H1 (cell line): Measurements from ENCODE around the gene CDHR2.

Source experiments
- EZH2 ChIP-seq: fragments of 200-600 bp; sonication (generic); IDR thresholded peaks from 2 replicates; pipeline ENCODE4 v1.7.1; 2012; ENCODE audit warnings: low read depth, mild to moderate bottlenecking, moderate library complexity, low read length, inconsistent platforms; ENCODE audit not compliant: severe bottlenecking
- FOSL1 ChIP-seq: IDR thresholded peaks from 2 replicates; pipeline ENCODE4 v1.6.1; 2011; ENCODE audit warnings: mild to moderate bottlenecking, low read depth, low read length, moderate library complexity; ENCODE audit not compliant: insufficient read depth
- POLR2A ChIP-seq, 2 experiments: IDR thresholded peaks; 1 replicate in 1 of 2; 2 replicates in 1 of 2; pipeline ENCODE4 v1.6.1; 2011; ENCODE audit warnings: low read depth in 2 of 2, low read length in 2 of 2, mild to moderate bottlenecking in 2 of 2; ENCODE audit errors: control extremely low read depth in 1 of 2
- POLR2AphosphoS5 ChIP-seq: IDR thresholded peaks from 2 replicates; pipeline ENCODE4 v1.6.1; 2011; ENCODE audit warnings: low read depth, low read length
- TAF1 ChIP-seq: IDR thresholded peaks from 2 replicates; pipeline ENCODE4 v1.6.1; 2011; ENCODE audit warnings: mild to moderate bottlenecking, low read depth, low read length
- YY1 ChIP-seq: IDR thresholded peaks from 2 replicates; pipeline ENCODE4 v1.6.1; 2011; ENCODE audit warnings: low read depth, mild to moderate bottlenecking, low read length
- TF ChIP-seq, protein P1 (sequence below), 3 experiments: IDR thresholded peaks; 1 replicate in 2 of 3; 2 replicates in 1 of 3; pipeline versions ENCODE4 v1.5.1 to v1.6.1; 2011; ENCODE audit warnings: low read length in 3 of 3, mild to moderate bottlenecking in 3 of 3, inconsistent platforms in 2 of 3, low read depth in 1 of 3, moderate library complexity in 1 of 3; ENCODE audit not compliant: insufficient read depth in 1 of 3; ENCODE audit errors: control extremely low read depth in 1 of 3
- TF ChIP-seq, protein P2 (sequence below): IDR thresholded peaks from 2 replicates; pipeline ENCODE4 v1.6.1; 2012; ENCODE audit warnings: inconsistent platforms
- TF ChIP-seq, protein P3 (sequence below): IDR thresholded peaks from 2 replicates; pipeline ENCODE4 v1.6.1; 2012; ENCODE audit warnings: low read length, inconsistent platforms

DNA sequence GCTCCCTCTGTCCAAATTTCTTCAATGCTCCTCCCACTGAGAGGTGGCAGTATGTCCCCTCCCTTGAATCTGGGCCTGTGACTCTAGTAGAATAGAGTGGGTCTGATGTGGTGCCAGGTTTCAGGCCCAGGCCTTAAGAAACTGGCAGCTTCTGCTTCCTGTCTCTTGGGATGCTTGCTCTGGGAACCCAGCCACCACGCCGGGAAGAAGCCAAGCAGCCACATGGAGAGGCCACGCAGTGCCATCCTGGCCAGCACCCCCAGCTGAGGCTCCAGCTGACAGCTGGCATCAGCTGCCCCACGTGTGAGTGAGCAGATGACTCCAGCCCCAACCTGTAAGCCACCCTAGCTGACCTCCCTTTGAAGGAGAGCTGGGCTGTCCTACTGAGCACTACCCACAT is 90.8 kb downstream of the CDHR2 start:
- TF ChIP-seq, protein P1, sequence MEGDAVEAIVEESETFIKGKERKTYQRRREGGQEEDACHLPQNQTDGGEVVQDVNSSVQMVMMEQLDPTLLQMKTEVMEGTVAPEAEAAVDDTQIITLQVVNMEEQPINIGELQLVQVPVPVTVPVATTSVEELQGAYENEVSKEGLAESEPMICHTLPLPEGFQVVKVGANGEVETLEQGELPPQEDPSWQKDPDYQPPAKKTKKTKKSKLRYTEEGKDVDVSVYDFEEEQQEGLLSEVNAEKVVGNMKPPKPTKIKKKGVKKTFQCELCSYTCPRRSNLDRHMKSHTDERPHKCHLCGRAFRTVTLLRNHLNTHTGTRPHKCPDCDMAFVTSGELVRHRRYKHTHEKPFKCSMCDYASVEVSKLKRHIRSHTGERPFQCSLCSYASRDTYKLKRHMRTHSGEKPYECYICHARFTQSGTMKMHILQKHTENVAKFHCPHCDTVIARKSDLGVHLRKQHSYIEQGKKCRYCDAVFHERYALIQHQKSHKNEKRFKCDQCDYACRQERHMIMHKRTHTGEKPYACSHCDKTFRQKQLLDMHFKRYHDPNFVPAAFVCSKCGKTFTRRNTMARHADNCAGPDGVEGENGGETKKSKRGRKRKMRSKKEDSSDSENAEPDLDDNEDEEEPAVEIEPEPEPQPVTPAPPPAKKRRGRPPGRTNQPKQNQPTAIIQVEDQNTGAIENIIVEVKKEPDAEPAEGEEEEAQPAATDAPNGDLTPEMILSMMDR (IDR thresholded peaks at IDR 0.05; ENCODE audit: control extremely low read depth in 1 of 3, insufficient read depth in 1 of 3, low read depth in 1 of 3, low read length in 3 of 3) = no peak
- no peak for TF ChIP-seq TAF1
- TF ChIP-seq, protein P2, sequence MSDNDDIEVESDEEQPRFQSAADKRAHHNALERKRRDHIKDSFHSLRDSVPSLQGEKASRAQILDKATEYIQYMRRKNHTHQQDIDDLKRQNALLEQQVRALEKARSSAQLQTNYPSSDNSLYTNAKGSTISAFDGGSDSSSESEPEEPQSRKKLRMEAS = no peak
- no peak for TF ChIP-seq POLR2A (IDR thresholded peaks at IDR 0.05; ENCODE audit: control extremely low read depth in 1 of 2, low read depth in 2 of 2, low read length in 2 of 2)
- no peak for TF ChIP-seq EZH2
- no peak for TF ChIP-seq POLR2AphosphoS5
- no peak for TF ChIP-seq YY1
- TF ChIP-seq, protein P3, sequence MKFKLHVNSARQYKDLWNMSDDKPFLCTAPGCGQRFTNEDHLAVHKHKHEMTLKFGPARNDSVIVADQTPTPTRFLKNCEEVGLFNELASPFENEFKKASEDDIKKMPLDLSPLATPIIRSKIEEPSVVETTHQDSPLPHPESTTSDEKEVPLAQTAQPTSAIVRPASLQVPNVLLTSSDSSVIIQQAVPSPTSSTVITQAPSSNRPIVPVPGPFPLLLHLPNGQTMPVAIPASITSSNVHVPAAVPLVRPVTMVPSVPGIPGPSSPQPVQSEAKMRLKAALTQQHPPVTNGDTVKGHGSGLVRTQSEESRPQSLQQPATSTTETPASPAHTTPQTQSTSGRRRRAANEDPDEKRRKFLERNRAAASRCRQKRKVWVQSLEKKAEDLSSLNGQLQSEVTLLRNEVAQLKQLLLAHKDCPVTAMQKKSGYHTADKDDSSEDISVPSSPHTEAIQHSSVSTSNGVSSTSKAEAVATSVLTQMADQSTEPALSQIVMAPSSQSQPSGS = no peak
- TF ChIP-seq FOSL1 = no peak
